AG09309 (cell line): ENCODE results near the gene PHLDB1.

ENCODE experiments used
- DNase-seq: peaks from one replicate; pipeline ENCODE4 v3.0.0-alpha.2; 2010; ENCODE audit warnings: low read depth
- H3K4me3 ChIP-seq: 2 replicates; pipeline ENCODE4 v1.5.1; 2011; ENCODE audit warnings: mild to moderate bottlenecking, low read depth, low read length, moderate library complexity; ENCODE audit not compliant: control insufficient read depth
- TF ChIP-seq, protein P1 (sequence below): IDR thresholded peaks from 2 replicates; pipeline ENCODE4 v1.5.1; 2011; ENCODE audit warnings: mild to moderate bottlenecking, low read depth, low read length, inconsistent platforms; ENCODE audit not compliant: insufficient read depth, control insufficient read depth; ENCODE audit errors: missing control alignments

Gene PHLDB1

GRCh38 chr11:118629761-118630661 is 22.6 kb downstream of the PHLDB1 start:
- H3K4me3 ChIP-seq = no peak overlapping the region
- TF ChIP-seq, protein P1, sequence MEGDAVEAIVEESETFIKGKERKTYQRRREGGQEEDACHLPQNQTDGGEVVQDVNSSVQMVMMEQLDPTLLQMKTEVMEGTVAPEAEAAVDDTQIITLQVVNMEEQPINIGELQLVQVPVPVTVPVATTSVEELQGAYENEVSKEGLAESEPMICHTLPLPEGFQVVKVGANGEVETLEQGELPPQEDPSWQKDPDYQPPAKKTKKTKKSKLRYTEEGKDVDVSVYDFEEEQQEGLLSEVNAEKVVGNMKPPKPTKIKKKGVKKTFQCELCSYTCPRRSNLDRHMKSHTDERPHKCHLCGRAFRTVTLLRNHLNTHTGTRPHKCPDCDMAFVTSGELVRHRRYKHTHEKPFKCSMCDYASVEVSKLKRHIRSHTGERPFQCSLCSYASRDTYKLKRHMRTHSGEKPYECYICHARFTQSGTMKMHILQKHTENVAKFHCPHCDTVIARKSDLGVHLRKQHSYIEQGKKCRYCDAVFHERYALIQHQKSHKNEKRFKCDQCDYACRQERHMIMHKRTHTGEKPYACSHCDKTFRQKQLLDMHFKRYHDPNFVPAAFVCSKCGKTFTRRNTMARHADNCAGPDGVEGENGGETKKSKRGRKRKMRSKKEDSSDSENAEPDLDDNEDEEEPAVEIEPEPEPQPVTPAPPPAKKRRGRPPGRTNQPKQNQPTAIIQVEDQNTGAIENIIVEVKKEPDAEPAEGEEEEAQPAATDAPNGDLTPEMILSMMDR = no peak
- DNase-seq = no peak

GRCh38 chr11:118631142-118631909 is 23.9 kb downstream of the PHLDB1 start:
- H3K4me3 ChIP-seq = no peak overlapping the region
- DNase-seq = no peak
- TF ChIP-seq, protein P1 = no peak

GRCh38 chr11:118632577-118633318 is 25.3 kb downstream of the PHLDB1 start:
- H3K4me3 ChIP-seq = no peak overlapping the region
- TF ChIP-seq, protein P1 = no peak
- no peak for DNase-seq

GRCh38 chr11:118633319-118633690 is 25.9 kb downstream of the PHLDB1 start:
- TF ChIP-seq, protein P1 = no peak
- DNase-seq = no peak
- H3K4me3 ChIP-seq = no peak overlapping the region

- no peak overlapping the region for H3K4me3 ChIP-seq
- no peak for DNase-seq
- TF ChIP-seq, protein P1 = no peak
These were observed 26.6 kb downstream of the PHLDB1 start for GRCh38 chr11:118633979-118634378.

DNA sequence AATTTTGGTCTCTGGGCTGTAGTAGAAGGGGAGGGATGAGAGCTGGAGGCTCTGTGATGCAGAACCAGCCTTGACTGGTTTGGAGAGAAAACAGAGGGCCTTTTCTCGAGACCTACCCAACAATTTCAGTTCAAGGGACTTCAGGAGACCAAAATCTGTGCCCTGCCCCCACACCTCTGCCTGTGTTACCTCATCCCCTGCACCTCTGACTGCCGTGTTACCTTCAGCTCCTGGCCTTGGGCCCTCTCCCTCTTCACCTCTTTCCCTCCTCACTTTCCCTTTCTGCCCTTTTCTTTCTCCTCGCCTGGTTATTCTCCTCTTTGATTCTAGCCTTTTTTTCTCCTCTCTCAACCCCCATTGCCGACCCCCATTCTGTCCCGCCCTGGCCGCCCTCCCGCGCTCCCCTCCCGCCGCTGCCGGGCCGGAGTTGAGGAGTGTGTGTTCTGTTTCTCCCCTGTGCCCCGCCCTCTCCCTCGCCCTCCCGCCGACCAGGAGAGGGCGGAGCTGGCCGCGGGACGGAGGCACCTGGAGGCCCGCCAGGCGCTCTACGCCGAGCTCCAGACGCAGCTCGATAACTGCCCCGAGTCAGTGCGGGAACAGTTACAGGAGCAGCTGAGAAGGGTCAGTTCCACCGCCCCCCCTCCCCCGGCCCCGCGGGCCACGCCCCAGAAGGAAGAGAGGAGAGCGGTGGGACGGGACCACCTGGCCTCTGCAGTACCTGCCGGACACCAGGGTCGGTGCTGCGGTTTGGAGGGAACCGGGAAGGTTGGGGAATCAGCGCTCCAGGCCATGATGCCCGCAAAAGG is 27.2 kb downstream of the PHLDB1 start:
- DNase-seq = no peak
- TF ChIP-seq, protein P1 = no peak
- H3K4me3 ChIP-seq = no peak overlapping the region
